Endothelial cell of umbilical vein (primary cell): ENCODE results near the gene PARP1.

Experiments
- CTCF ChIP-seq, 2 donors: IDR thresholded peaks; 1 replicate in 1 of 2; 2 replicates in 1 of 2; pipeline ENCODE4 v1.5.1; 2011; ENCODE audit warnings: low read length in 2 of 2, mild to moderate bottlenecking in 2 of 2, moderate library complexity in 2 of 2, control low read depth in 1 of 2, inconsistent platforms in 1 of 2, low read depth in 1 of 2; ENCODE audit not compliant: insufficient read depth in 1 of 2; ENCODE audit errors: extremely low read depth in 1 of 2
- EZH2 ChIP-seq: IDR thresholded peaks from 2 replicates; pipeline ENCODE4 v1.6.1; 2012; ENCODE audit warnings: borderline replicate concordance, low read depth, mild to moderate bottlenecking, moderate library complexity, low read length, inconsistent platforms; ENCODE audit not compliant: severe bottlenecking
- MAX ChIP-seq: IDR thresholded peaks from 2 replicates; pipeline ENCODE4 v1.6.1; 2011; ENCODE audit not compliant: insufficient read depth, insufficient read length
- POLR2A ChIP-seq: IDR thresholded peaks from 2 replicates; pipeline ENCODE4 v1.6.1; 2012; ENCODE audit warnings: low read depth, mild to moderate bottlenecking, control low read depth, low read length
- POLR2AphosphoS5 ChIP-seq: IDR thresholded peaks from 2 replicates; pipeline ENCODE4 v1.6.1; 2012; ENCODE audit warnings: low read depth, mild to moderate bottlenecking, control low read depth, low read length, moderate library complexity; ENCODE audit not compliant: insufficient read depth

- no peak for TF ChIP-seq CTCF (IDR thresholded peaks at IDR 0.05; ENCODE audit: extremely low read depth in 1 of 2, insufficient read depth in 1 of 2, low read depth in 1 of 2, low read length in 2 of 2)
- no peak for TF ChIP-seq POLR2A
- TF ChIP-seq EZH2, result no peak
- TF ChIP-seq MAX, result no peak
- TF ChIP-seq POLR2AphosphoS5, result no peak
Measured at GRCh38 chr1:226384717-226385116, 23.2 kb downstream of the PARP1 start.
